SK-N-SH treated with all-trans-retinoic acid at 6 μM for 48 hours (cell line): ENCODE results near the gene MIA3.

Experiments
- TCF4 ChIP-seq: fragments of 250-450 bp; sonication (Bioruptor Pico); IDR thresholded peaks from 2 replicates; pipeline ENCODE4 v1.8.0; 2021; ENCODE audit warnings: mild to moderate bottlenecking, moderate library complexity, borderline replicate concordance
- ZFP3 ChIP-seq: fragments of 250-450 bp; sonication (Bioruptor Pico); IDR thresholded peaks from 2 replicates; pipeline ENCODE4 v1.5.0; 2020; ENCODE audit warnings: mild to moderate bottlenecking, moderate library complexity
- ZFP30 ChIP-seq: fragments of 450-650 bp; formaldehyde crosslinking; IDR thresholded peaks from 2 replicates; pipeline ENCODE4 v1.5.0; 2022; ENCODE audit warnings: mild to moderate bottlenecking, moderate library complexity

DNA sequence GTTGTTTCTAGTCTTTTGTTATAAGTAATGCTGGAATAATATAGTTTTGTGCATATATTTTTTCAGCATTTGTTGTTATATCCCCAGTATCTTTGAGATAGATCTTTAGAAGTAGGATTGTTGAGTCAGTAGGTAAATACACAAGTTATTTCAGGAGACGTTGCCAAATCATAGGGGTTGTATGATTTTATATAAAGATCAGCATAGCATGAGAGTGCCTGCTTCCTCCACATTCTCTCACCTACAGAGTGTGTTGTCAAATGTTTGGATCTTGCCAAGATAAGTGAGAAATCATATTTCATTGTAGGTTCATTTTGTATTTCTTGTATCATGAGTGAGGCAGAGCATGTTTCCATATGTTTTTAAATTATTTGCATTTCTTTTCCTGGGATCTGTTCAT lies 24.6 kb downstream of the MIA3 start:
- TF ChIP-seq ZFP30 (no peak), TCF4 (CRISPR knock-in tag) (no peak), ZFP3 (no peak)
